GM18907 (cell line): ENCODE measurements around the gene CCDC15.
"Not testable (repeated sequence)": the region's sequence is repeated elsewhere in the genome, so short reads cannot be mapped to it uniquely, and the experiment has no call there.

Experiments used
- ATAC-seq: cut with Tn5 transposase; IDR thresholded peaks from one replicate; pipeline ENCODE4 v1.9.1; 2021; ENCODE audit warnings: mild to moderate bottlenecking, moderate library complexity; ENCODE audit not compliant: unreplicated experiment

CCDC15 gene

DNA sequence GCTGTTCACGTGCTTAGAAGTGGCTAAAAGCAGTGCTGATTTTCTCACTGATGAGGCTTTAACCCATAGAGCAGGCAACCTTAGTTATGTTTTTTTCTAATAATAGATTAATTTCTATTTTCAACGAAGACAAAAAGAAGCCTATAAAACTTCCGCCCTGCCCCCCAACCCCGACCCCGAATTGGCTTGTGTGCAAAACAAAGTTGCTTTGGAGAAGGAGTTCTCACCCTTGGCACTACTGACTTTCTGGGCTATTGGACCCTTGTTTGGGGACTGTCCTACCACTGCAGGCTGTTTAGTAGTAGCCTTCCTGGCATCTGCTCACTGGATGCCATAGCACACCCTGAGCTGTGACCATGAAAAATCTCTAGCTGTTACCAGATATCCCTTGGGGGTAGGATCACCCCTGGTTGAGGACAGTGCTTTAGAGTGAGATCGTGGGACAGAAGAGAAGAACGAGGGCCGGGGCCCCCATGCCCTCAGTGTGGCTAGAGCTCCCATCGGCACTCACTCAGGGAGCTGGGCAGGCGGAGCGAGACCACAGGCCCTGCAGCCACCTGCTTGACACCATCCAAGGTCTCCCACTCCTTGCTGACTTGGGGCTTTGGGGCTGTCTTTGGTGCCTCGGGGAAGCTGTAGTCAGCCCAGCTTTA is 126.0 kb downstream of the CCDC15 start:
- no peak for ATAC-seq

DNA sequence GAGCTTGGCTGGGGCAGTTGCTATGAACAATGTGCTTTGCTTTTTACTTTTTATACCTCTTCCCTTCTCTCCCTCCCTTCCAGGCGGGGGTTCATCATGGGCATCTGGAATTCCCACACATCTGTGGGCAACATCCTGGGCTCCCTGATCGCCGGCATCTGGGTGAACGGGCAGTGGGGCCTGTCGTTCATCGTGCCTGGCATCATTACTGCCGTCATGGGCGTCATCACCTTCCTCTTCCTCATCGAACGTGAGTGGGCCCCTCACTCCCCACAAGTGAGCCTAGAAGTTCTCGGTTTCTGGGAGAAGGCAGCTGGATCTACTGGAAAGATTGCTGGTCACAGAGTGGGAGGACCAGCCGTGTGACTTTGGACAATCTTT is 126.5 kb downstream of the CCDC15 start:
- no peak for ATAC-seq

DNA sequence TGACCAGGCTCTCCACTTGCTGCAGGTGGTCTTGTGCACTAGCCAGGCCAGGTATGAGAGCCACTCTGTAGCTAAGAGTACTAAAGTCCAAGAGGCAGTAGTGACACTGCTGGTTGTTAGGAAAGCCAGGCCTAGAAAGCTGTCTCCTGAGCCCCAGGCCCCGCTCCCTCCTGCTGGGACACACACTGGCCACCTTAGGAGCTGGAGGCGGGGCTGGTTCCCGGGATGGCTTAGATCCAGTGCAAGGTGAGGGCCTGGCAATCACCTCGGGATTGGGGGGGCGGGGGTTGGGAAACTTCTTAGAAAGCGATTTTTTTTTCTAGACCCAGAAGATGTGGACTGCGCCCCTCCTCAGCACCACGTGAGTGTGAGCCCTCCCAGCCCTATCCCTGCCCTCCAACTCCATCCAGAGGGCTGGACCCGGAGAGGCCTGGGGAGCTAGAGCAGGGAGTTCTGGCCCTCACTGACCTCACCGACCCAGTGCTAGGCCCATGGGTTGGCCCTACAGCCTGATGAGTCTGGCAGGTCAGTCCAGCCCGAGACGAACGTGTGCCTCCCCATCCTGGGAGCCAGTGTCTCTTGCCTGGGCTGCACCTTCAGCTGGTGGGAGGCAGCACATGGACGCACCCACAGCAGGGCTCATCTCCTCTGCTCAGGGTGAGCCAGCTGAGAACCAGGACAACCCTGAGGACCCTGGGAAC is 127.2 kb downstream of the CCDC15 start:
- ATAC-seq: no peak

DNA sequence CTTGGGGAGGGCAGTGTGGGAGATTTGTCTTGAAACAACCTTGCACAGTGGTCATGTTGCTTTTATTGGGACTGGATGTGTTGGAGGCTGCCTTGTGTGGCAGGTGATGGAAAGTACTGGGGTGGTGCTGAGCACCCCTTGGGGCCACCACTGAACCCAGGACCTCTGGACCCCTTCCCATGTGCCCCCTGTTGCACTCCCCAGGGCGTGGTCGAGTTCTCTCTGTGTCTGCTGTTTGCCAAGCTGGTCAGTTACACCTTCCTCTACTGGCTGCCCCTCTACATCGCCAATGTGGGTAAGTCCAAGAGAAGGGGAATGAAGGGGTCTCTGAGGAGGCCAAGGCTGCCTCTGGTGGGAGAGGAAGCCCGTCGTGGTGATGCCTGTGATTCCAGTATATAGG is 128.0 kb downstream of the CCDC15 start:
- no peak for ATAC-seq

DNA sequence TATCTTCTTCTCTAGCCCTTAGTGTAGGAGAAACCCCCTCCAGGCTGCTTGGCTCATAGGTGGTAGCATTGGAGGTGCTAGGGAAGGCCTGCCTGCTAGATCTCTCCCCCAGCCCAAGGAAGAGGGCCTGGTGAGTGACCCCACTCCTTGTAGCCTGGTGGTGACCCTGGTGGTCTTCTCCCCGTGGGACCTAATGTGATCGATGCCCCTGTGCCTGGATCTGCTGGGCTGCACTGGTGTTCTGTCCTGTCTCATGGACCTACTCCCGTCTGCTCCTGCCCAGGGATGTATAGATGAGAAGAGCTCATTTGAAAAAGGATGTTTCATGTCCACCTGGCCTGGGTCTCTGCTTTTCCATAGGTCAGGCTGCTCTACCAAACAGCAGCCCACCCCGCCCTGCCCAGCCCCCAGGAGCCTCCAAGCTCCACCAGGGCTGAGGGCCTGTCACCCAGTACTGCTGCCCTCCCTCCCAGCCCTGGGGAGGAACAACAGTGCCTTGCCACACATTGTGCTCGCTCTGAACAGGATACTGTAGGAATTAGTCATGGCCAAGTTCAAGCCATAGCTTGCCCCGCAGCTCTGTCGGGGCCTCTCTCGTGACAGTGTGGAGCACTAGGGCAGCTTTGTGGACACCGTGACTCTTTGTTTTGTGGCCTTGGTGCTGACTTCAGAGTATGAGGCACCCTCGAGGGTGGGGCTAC is 128.8 kb downstream of the CCDC15 start:
- ATAC-seq: no peak

DNA sequence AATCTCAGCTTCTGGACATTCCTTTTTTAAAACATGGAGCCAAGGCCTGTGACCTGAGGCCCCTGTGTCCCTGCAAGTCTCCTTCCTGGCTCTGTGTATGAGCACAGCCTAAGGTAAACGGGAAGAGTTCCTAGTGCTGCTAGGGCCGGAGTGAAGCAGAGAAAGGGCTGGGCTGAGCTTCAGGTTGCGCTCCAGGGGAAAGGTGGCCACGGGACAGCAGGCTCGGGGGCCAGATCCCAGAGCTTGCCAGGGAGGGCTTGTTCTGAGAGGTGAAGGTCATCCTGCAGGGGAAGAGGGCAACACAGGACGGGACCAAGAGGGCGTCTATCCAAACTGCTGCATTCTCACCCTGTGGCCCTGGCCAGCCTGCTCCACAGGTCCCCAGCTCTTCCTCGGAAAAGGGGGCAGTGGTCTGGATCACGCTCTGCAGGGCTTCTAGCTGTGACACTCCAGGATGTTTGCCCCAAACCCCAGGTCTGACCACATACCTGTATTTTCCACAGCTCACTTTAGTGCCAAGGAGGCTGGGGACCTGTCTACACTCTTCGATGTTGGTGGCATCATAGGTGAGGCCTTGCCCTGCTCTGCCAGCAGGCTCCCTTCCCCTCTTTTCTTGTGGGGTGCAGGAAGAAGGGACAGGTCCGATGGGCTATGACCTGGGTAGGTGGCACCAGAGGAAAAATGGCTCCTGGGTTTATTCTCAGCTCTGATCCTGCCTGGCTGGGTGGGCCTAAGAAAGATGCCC is 129.5 kb downstream of the CCDC15 start:
- ATAC-seq: no peak

DNA sequence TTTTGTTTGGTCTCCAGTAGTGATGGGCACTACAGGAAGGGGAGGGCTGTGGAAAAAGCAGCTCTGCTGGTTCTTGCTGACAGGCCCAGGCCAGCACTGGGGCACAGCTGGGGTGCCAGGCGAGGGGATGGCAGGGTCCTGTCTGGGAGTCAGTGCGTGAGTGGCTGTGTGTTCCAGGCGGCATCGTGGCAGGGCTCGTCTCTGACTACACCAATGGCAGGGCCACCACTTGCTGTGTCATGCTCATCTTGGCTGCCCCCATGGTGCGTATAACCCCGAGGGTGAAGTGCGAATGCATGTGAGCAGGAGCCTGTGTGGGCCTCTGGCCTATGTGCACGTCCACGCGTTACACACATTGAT is 130.0 kb downstream of the CCDC15 start:
- no peak for ATAC-seq

DNA sequence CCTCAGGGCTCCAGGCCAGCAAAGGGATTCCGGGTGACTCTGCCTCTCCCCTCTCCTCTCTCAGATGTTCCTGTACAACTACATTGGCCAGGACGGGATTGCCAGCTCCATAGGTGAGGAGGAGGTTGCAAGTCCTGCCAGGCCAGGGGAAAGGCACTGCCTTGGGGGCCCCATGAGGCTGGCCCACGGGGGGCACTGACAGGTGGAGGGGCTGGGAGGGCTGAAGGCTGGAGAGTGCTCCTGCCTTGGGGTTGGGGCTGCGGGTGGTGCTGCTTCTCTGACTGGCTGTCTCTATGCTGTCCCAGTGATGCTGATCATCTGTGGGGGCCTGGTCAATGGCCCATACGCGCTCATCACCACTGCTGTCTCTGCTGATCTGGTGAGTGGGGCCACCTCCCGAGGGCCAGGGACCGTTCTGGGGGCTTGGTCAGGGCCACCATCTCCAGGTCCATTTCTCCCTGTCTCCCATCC is 130.8 kb downstream of the CCDC15 start:
- ATAC-seq: no peak

DNA sequence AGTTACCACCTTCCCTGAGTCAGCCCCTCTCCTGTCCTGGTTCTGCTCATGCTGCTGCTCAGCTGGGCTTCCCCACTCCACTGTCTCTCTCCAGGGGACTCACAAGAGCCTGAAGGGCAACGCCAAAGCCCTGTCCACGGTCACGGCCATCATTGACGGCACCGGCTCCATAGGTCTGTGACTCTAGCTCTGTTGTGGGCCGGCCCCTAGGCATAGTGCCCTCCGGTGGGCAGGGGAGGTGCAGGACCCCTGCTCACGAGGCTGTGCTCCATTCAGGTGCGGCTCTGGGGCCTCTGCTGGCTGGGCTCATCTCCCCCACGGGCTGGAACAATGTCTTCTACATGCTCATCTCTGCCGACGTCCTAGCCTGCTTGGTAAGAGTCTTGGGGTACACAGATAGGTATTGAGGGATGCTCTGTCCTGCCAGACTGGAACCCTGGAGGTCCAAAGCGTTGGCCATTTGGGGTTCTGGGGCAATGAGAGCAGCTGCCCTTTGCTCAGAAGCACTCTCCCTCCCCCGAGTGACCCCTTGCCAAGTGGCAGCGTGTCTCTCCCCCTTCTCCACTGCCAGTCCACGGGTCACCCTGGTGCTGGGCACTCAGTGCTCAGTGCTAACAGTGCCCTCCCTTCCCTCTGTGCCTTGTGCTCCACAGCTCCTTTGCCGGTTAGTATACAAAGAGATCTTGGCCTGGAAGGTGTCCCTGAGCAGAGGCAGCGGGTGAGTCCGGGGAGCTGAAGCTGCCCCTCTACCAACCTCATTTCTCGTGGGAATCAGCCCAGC is 131.5 kb downstream of the CCDC15 start:
- ATAC-seq: no peak

DNA sequence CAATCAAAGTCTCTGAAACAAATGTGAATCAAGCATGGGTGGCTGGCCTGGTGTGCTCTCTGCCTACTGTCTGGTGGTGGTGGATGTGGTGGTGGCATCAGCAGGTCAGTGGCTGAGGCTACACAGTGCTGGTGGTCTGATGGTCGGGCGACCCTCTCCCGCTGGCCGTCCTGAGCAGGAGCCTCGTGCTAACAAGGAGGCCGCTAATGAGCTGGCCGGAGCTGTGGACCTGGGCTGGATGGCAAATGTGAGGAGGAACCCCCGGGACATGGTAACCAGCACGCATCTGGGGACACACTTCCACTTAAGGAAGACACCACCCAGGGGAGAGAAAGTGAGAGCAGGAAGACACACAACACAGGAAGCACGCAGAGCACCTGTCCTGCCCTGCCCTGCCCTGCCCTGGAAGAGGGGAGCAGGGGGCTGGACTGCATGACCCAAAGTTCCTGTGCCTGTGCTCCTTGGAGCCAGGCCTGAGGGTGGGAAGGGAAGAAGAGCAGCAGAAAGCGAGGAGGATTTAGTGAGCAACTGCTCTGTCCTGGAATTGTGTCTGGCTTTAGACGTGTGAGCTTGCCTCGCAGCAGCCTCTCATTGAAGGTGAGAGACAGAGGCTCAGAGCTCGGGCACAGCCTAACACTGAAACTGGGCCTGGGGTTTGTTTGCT is 132.8 kb downstream of the CCDC15 start:
- no peak for ATAC-seq

DNA sequence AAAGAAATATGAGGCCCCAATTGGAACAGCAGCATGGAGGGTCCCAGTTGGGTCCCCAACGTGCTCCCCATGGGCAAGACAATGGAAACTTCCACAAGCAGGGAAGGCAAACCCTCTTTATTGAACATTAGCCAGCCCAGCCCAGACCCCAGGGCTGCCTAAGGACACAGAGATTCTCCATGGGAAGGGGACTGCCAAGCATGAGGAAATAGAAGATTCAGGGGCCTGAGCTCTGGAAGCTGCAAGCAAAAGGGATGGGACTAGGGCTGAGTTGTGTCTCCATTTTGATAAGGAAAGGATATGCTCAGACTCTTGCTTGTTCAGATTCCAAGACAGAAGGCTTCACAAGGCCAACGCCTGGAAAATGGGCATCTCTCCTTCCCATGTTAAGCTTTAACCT is 134.1 kb downstream of the CCDC15 start:
- ATAC-seq: no peak

DNA sequence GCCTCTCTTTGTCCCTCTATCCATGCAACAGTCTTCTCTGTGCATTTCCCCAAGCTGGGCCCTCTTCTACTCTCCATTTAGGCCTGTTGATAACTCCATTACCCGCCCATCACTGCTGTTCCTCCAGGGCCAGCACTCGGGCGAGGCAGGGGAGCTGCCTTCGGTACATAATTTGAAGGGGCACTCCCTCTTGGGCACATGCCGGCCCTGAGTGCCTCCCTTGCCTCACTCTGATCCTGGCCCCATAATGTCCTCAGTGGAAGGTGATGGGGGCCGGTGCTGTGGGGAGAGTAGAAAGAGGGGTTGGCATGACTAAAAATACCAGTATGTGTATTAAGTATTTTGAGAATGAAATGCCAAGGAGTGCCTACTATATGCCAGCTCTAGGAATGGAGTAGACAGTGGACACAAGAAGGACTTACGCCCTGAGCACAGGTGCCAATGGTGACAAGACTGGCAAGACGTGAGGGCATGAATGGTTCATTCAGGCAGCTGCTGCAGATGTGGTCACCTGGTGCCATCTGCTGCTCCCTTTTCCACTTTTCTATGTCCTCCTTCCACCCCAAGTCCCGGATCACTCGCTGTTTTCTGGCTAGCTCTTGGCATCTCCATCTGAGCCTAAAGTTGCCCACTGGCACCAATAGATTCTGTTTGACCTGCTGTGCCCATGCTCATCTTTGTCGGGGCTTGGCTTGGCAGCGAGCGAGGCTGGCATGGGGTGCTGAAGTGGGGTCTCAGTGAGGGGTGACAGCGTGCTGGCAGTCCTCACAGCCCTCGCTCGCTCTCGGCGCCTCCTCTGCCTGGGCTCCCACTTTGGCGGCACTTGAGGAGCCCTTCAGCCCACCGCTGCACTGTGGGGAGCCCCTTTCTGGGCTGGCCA is 134.8 kb downstream of the CCDC15 start:
- ATAC-seq: no peak

DNA sequence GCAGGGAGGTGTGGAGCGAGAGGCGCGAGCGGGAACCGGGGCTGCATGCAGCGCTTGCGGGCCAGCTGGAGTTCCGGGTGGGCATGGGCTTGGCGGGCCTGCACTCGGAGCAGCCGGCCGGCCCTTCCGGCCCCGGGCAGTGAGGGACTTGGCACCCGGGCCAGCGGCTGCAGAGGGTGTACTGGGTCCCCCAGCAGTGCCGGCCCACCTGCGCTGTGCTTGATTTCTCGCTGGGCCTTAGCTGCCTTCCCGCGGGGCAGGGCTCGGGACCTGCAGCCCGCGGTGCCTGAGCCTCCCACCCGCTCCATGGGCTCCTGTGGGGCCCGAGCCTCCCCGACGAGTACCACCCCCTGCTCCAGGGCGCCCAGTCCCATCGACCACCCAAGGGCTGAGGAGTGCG is 135.5 kb downstream of the CCDC15 start:
- not testable (repeated sequence) for ATAC-seq

DNA sequence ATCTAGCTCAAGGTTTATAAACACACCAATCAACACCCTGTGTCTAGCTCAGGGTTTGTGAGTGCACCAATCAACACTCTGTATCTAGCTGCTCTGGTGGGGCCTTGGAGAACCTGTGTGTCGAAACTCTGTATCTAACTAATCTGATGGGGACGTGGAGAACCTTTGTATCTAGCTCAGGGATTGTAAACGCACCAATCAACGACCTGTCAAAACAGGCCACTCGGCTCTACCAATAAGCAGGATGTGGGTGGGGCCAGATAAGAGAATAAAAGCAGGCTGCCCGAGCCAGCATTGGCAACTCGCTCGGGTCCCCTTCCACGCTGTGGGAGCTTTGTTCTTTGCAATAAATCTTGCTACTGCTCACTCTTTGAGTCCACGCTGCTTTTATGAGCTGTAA is 136.1 kb downstream of the CCDC15 start:
- not testable (repeated sequence) for ATAC-seq

DNA sequence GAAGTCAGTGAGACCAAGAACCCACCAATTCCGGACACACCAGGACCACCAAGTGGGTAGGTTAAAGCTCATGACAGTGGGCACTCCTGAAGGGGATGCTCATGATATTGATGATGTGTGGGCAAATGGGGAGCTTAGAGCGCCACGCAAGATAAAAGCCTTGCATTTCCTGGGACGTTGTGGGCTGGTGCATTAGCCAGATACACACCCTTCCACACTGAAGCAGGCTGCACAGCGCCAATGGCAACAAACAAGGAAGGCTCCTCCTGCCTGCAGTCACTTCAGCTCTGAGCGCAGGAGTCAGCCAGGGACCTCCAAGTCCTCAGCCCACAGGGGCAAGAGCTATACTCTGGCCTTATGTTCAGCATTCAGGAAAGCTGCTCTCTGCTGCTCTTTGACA is 136.8 kb downstream of the CCDC15 start:
- ATAC-seq: no peak
